Activated CD4-positive, alpha-beta T cell treated with anti-CD3 and anti-CD28 coated beads, Interleukin-2, amount 50 U/mL, for 48 hours (primary cell): ENCODE measurements around the gene SLIT1.

Experiments used
- DNase-seq, 2 experiments: peaks; one replicate each; pipeline ENCODE4 v3.0.0-alpha.2; 2020

SLIT1 gene

GRCh38 chr10:97185326-97186058, at the start of gene SLIT1:
SLIT1 (minus strand) TSS chr10:97185959; CDS start chr10:97185674, 285 bp downstream.
- DNase-seq = no peak

- no peak for DNase-seq
Observed at GRCh38 chr10:97235353-97235752, 49.6 kb upstream of the SLIT1 start.

- no peak for DNase-seq
Observed at GRCh38 chr10:97234400-97234799, 48.6 kb upstream of the SLIT1 start.

- DNase-seq = no peak
Observed at GRCh38 chr10:97230146-97230545, 44.4 kb upstream of the SLIT1 start.

GRCh38 chr10:97229322-97230015, 43.7 kb upstream of the SLIT1 start:
- DNase-seq = no peak

- DNase-seq = no peak
Observed at GRCh38 chr10:97228775-97229157, 43.0 kb upstream of the SLIT1 start.

GRCh38 chr10:97228130-97228774, 42.5 kb upstream of the SLIT1 start:
- no peak for DNase-seq

- no peak for DNase-seq
Observed at GRCh38 chr10:97226398-97226797, 40.6 kb upstream of the SLIT1 start.

- peak in 1 of 2 experiments; percentile 14 for DNase-seq
Observed at GRCh38 chr10:97224483-97225435, 39.0 kb upstream of the SLIT1 start.

- no peak for DNase-seq
Observed at GRCh38 chr10:97222326-97222961, 36.7 kb upstream of the SLIT1 start.

GRCh38 chr10:97220355-97220754, 34.6 kb upstream of the SLIT1 start:
- DNase-seq = no peak

GRCh38 chr10:97217299-97217698, 31.5 kb upstream of the SLIT1 start:
- no peak for DNase-seq

- no peak for DNase-seq
Observed at GRCh38 chr10:97215619-97216260, 30.0 kb upstream of the SLIT1 start.

GRCh38 chr10:97213431-97213830, 27.7 kb upstream of the SLIT1 start:
- DNase-seq = no peak

- DNase-seq = no peak
Observed at GRCh38 chr10:97211229-97211628, 25.5 kb upstream of the SLIT1 start.

GRCh38 chr10:97210543-97210960, 24.8 kb upstream of the SLIT1 start:
- peak; percentile 78 to 84 for DNase-seq

GRCh38 chr10:97207756-97208346, 22.1 kb upstream of the SLIT1 start:
- DNase-seq = no peak

- DNase-seq = no peak
Observed at GRCh38 chr10:97207131-97207530, 21.4 kb upstream of the SLIT1 start.

- no peak for DNase-seq
Observed at GRCh38 chr10:97204826-97205679, 19.3 kb upstream of the SLIT1 start.

GRCh38 chr10:97203220-97203619, 17.5 kb upstream of the SLIT1 start:
- no peak for DNase-seq
